Fibroblast of the aortic adventitia (primary cell): ENCODE results near the gene TAAR6. TPM values are rescaled to one million over a fixed set of nuclear protein-coding genes. Genes with fewer than 3 reads are reported as not detected.
"Not testable (repeated sequence)": the region's sequence is repeated elsewhere in the genome, so short reads cannot be mapped to it uniquely, and the experiment has no call there.

Source experiments
- DNase-seq: peaks from one replicate; pipeline ENCODE4 v3.0.0-alpha.2; 2010; ENCODE audit warnings: low read depth
- H3K4me3 ChIP-seq: 2 replicates; pipeline ENCODE4 v1.5.1; 2011; ENCODE audit warnings: low read depth, mild to moderate bottlenecking, control low read depth, low read length, moderate library complexity
- total RNA-seq: library from RNA; depleted of rRNA; stranded (reverse); fragments of >200 nt; gene quantifications from 2 replicates; pipeline ENCODE4 v1.2.3, GENCODE V29; 2012; ENCODE audit warnings: low replicate concordance
- TF ChIP-seq, protein P1 (sequence below): IDR thresholded peaks from 2 replicates; pipeline ENCODE4 v1.5.1; 2011; ENCODE audit warnings: mild to moderate bottlenecking, low read length, control low read depth, inconsistent platforms; ENCODE audit not compliant: insufficient read depth

Gene TAAR6
- total RNA-seq, 1 donor, result not detected

DNA sequence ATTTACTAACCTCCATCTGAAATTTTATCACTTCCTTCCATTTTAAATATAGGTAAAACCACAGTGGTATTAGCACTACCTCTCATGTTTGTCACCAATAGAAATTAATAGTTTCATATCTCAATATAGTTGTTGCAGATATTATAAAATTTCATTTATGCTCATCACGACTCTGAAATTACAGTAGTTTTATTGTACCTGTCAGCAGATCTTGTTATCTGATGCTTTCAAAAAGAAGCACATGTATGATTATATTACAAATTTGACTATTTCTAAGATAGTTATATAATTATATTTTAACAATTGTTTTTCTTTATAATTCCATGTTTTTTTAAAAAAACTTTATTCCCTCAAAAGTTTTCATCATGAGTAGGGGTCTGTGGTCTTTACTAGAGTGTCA is 14.6 kb downstream of the TAAR6 start:
- no peak overlapping the region for H3K4me3 ChIP-seq
- TF ChIP-seq, protein P1, sequence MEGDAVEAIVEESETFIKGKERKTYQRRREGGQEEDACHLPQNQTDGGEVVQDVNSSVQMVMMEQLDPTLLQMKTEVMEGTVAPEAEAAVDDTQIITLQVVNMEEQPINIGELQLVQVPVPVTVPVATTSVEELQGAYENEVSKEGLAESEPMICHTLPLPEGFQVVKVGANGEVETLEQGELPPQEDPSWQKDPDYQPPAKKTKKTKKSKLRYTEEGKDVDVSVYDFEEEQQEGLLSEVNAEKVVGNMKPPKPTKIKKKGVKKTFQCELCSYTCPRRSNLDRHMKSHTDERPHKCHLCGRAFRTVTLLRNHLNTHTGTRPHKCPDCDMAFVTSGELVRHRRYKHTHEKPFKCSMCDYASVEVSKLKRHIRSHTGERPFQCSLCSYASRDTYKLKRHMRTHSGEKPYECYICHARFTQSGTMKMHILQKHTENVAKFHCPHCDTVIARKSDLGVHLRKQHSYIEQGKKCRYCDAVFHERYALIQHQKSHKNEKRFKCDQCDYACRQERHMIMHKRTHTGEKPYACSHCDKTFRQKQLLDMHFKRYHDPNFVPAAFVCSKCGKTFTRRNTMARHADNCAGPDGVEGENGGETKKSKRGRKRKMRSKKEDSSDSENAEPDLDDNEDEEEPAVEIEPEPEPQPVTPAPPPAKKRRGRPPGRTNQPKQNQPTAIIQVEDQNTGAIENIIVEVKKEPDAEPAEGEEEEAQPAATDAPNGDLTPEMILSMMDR, result no peak
- DNase-seq, result no peak

DNA sequence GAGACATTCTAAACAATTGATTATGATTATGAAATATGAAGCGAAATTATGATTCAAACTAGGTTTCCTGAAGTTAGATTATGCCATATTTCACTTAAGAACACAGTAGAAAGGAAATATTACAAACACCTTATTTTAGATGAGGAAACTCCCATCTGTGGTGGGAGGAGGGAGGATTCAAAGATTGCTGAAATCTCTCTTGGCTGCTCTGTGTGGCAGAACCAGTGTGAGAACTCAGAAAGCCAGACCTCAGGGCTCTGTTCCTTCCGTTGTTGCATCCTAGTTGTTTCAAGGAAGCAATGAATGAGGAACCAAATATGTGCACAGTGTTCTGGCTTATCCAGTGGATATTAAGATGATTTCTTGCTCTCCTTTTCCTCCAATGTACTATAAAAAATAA is 17.3 kb downstream of the TAAR6 start:
- H3K4me3 ChIP-seq, result no peak overlapping the region
- TF ChIP-seq, protein P1, result no peak
- no peak for DNase-seq

DNA sequence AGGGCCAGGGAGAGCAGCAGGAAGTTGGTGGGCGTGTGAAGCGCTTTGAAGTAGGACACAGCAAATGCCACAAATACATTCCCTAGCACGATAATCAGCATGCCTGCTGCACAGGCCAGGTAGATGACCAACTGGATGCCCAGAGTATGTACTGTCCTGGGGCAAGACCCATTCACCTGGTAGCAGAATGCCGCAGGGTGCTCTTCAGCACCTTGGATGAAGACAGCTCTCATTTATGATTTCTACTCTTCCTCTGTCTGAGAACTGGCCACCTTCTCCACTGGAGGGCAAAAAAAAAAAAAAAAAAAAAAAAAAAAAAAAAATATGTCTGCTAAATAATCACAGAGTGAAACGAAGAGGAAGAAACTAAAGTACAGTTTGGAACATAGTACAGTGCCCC is 19.3 kb downstream of the TAAR6 start, which contains the start of gene TAAR5:
TAAR5 (minus strand) TSS at position 288 of the 400 bp plus-strand sequence; CDS start at position 233, 55 bp downstream.
- TF ChIP-seq, protein P1, result no peak
- DNase-seq, result no peak
- no peak within 1 kb of the TSS for H3K4me3 ChIP-seq

DNA sequence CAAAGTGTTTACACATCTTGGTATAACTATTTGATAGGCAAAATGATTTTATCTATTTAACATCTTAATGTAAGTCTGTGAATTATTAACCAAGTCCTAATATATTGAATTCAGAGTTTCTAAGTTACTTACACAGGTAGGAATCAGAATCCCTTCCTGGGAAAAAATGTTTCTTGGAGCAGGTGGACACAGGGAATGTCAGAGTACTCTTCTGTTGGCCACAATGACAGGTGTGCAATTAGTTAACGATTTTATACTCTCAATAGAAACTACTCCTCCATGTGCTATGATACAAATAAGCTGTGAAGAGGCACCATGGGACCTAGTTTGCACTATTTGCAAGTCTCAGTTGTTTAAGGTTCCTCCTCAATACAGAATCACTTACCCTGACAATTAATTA is 20.2 kb downstream of the TAAR6 start:
- TF ChIP-seq, protein P1, result no peak
- no peak for DNase-seq
- no peak overlapping the region for H3K4me3 ChIP-seq

DNA sequence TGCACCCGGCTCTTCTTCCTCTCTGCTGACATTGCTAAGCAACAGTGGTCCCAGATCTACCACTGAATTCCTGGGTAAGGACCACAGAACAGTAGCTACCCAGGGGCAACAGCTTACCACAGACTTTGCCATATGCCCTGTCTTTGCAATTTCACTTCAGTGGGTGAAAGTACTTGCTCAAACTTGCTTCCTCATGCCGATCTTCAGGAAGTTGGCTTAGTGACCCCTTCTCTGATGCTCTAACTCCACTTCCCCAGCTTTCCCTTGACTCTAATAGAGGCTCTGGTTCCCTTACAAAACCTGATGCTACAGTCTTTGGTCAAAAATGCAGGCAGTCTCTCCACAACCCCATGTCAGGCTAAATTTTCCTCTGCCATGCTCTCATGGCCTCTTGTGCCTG is 22.7 kb downstream of the TAAR6 start:
- TF ChIP-seq, protein P1, result no peak
- H3K4me3 ChIP-seq, result no peak overlapping the region
- DNase-seq, result no peak

DNA sequence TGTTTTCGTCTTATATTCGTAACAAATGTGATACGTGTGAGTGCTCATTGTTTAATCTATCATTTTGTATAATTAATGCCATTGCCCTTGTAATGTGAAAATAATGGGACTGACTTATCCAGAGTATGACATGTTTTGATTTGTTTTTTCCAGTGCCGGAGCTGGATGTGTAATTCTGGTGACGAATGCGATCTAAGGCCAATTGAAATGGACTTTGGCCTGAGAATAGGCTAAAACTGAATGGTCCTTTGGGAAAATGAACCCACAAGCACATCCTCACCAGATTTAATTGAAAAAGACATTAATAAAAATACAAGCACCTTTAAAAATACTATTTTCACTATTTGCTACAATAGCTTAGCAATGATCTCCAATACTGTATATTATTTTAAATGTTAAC is 26.1 kb downstream of the TAAR6 start:
- TF ChIP-seq, protein P1, result no peak
- no peak for DNase-seq
- H3K4me3 ChIP-seq, result no peak overlapping the region

DNA sequence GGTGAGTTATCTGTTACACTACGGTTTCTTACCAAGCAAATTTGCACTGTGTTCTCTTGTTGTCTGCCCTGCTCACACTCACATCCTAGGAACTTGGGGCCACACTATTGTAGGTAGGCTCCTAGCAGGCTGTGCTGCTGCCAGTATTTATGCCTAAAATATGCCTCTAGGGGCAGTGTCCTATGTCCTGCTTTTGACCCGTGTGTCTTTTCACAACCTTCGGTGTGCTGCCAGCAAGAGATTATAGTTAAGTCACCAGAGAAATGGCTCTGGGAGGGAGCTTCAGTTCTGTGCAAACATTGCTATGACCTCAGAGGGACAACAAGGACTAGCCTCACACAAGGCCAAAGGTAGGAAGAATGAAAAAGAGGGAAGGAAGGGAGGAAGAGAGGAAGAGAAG is 28.4 kb downstream of the TAAR6 start:
- TF ChIP-seq, protein P1, result no peak
- DNase-seq, result no peak
- H3K4me3 ChIP-seq, result no peak overlapping the region

DNA sequence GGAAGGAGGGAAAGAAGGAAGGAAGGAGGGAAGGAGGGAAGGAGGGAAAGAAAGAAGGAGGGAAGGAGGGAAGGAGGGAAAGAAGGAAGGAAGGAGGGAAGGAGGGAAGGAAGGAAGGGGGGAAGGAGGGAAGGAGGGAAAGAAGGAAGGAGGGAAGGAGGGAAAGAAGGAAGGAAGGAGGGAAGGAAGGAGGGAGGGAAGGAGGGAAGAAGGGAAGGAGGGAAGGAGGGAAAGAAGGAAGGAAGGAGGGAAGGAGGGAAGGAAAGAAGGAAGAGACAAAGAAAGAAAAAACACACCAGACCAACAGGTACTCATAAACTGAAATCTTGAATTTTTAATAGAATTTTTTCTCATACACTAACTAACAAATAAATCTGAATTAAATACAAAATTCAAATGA is 30.8 kb downstream of the TAAR6 start:
- H3K4me3 ChIP-seq, DNase-seq: not testable (repeated sequence)
